Fibroblast of lung (primary cell): Measurements from ENCODE around the gene GALR1. TPM values are rescaled to one million over a fixed set of nuclear protein-coding genes. Genes with fewer than 3 reads are reported as not detected.

Source experiments
- polyA plus RNA-seq, 2 donors: library from polyadenylated mRNA; depleted of rRNA in 1 of 2; stranded (reverse) in 1 of 2; unstranded in 1 of 2; fragments of >200 nt; gene quantifications; 2 replicates each; pipeline ENCODE4 v1.2.1, GENCODE V29; 2011 to 2012; ENCODE audit warnings: missing spikeins in 1 of 2
- total RNA-seq: library from RNA; depleted of rRNA; stranded (reverse); fragments of >200 nt; gene quantifications from 2 replicates; pipeline ENCODE4 v1.2.1, GENCODE V29; 2014

Gene GALR1
- total and polyA plus RNA-seq, 2 donors (not counting 1 experiment from before 2014, with no cell fraction given) = not detected

Other genes with a start within 250 kb of the GALR1 start
- 3.6 and 7.2 TPM in 2 replicates for gene MBP, start 117.1 kb upstream of the GALR1 start, total RNA-seq
- gene MBP, start 117.1 kb upstream of the GALR1 start, polyA plus RNA-seq = 2.3 and 2.4 TPM in 2 replicates